HEK293 (cell line): ENCODE results near the gene EFNA2.
A peak's percentile ranks its signal among the peaks of the same experiment; 100 is the strongest.

Experiments
- ATF2 ChIP-seq: fragments of 450-650 bp; formaldehyde crosslinking; IDR thresholded peaks from 2 replicates; pipeline ENCODE4 v1.5.1; 2016; ENCODE audit warnings: missing biosample characterization, missing genetic modification characterization, low read depth
- CTCF ChIP-seq: fragments of 450-650 bp; formaldehyde crosslinking; IDR thresholded peaks from 2 replicates; pipeline ENCODE4 v1.5.1; 2016; ENCODE audit warnings: missing biosample characterization, missing genetic modification characterization
- EGR2 ChIP-seq: fragments of 450-650 bp; formaldehyde crosslinking; IDR thresholded peaks from 2 replicates; pipeline ENCODE4 v1.5.1; 2016; ENCODE audit warnings: low read depth, missing biosample characterization, missing genetic modification characterization
- IKZF3 ChIP-seq: fragments of 450-650 bp; IDR thresholded peaks from 2 replicates; pipeline ENCODE4 v1.5.0; 2018; ENCODE audit warnings: missing biosample characterization, mild to moderate bottlenecking, missing genetic modification characterization, moderate library complexity
- INSM2 ChIP-seq: fragments of 450-650 bp; formaldehyde crosslinking; IDR thresholded peaks from 2 replicates; pipeline ENCODE4 v1.5.1; 2016; ENCODE audit warnings: missing biosample characterization, missing genetic modification characterization
- KLF1 ChIP-seq: fragments of 450-650 bp; formaldehyde crosslinking; IDR thresholded peaks from 2 replicates; pipeline ENCODE4 v1.5.1; 2016; ENCODE audit warnings: missing biosample characterization, missing genetic modification characterization
- OSR2 ChIP-seq: fragments of 450-650 bp; formaldehyde crosslinking; IDR thresholded peaks from 2 replicates; pipeline ENCODE4 v1.5.1; 2016; ENCODE audit warnings: missing biosample characterization, missing genetic modification characterization
- PRDM2 ChIP-seq: fragments of 450-650 bp; formaldehyde crosslinking; IDR thresholded peaks from 2 replicates; pipeline ENCODE4 v1.5.1; 2016; ENCODE audit warnings: missing biosample characterization, missing genetic modification characterization, borderline replicate concordance
- SP2 ChIP-seq: fragments of 450-650 bp; formaldehyde crosslinking; IDR thresholded peaks from 2 replicates; pipeline ENCODE4 v1.5.1; 2016; ENCODE audit warnings: missing biosample characterization, missing genetic modification characterization
- TSHZ1 ChIP-seq: fragments of 450-650 bp; formaldehyde crosslinking; IDR thresholded peaks from 2 replicates; pipeline ENCODE4 v1.5.1; 2016; ENCODE audit warnings: missing biosample characterization, missing genetic modification characterization, borderline replicate concordance
- ZBTB21 ChIP-seq: fragments of 450-650 bp; formaldehyde crosslinking; IDR thresholded peaks from 2 replicates; pipeline ENCODE4 v1.5.1; 2017; ENCODE audit warnings: missing biosample characterization, missing genetic modification characterization
- ZNF10 ChIP-seq: fragments of 450-650 bp; formaldehyde crosslinking; IDR thresholded peaks from 2 replicates; pipeline ENCODE4 v1.5.1; 2017; ENCODE audit warnings: missing biosample characterization, missing genetic modification characterization
- ZNF133 ChIP-seq: fragments of 450-650 bp; formaldehyde crosslinking; IDR thresholded peaks from 2 replicates; pipeline ENCODE4 v1.5.1; 2016; ENCODE audit warnings: missing biosample characterization, missing genetic modification characterization
- ZNF16 ChIP-seq: fragments of 450-650 bp; formaldehyde crosslinking; IDR thresholded peaks from 2 replicates; pipeline ENCODE4 v1.5.1; 2016; ENCODE audit warnings: low read depth, missing biosample characterization, missing genetic modification characterization
- ZNF354C ChIP-seq: fragments of 450-650 bp; formaldehyde crosslinking; IDR thresholded peaks from 2 replicates; pipeline ENCODE4 v1.5.1; 2016; ENCODE audit warnings: missing biosample characterization, missing genetic modification characterization, low read depth, borderline replicate concordance
- ZNF366 ChIP-seq: fragments of 450-650 bp; formaldehyde crosslinking; conservative IDR thresholded peaks from 2 replicates; pipeline ENCODE4 v1.5.1; 2016; ENCODE audit warnings: missing biosample characterization, missing genetic modification characterization
- ZNF398 ChIP-seq: fragments of 450-650 bp; formaldehyde crosslinking; IDR thresholded peaks from 2 replicates; pipeline ENCODE4 v1.5.1; 2017; ENCODE audit warnings: missing biosample characterization, missing genetic modification characterization
- ZNF404 ChIP-seq: fragments of 450-650 bp; formaldehyde crosslinking; IDR thresholded peaks from 2 replicates; pipeline ENCODE4 v1.5.1; 2017; ENCODE audit warnings: missing biosample characterization, missing genetic modification characterization
- ZNF585B ChIP-seq: fragments of 450-650 bp; formaldehyde crosslinking; IDR thresholded peaks from 2 replicates; pipeline ENCODE4 v1.5.1; 2016; ENCODE audit warnings: missing biosample characterization, missing genetic modification characterization
- ZNF596 ChIP-seq: fragments of 450-650 bp; IDR thresholded peaks from 2 replicates; pipeline ENCODE4 v1.5.0; 2018; ENCODE audit warnings: missing biosample characterization, mild to moderate bottlenecking, missing genetic modification characterization, moderate library complexity
- ZNF776 ChIP-seq: fragments of 450-650 bp; formaldehyde crosslinking; IDR thresholded peaks from 2 replicates; pipeline ENCODE4 v1.5.0; 2017; ENCODE audit warnings: missing biosample characterization, missing genetic modification characterization, borderline replicate concordance
- ZNF792 ChIP-seq: fragments of 450-650 bp; formaldehyde crosslinking; IDR thresholded peaks from 2 replicates; pipeline ENCODE4 v1.5.1; 2016; ENCODE audit warnings: missing biosample characterization, missing genetic modification characterization

EFNA2 gene

GRCh38 chr19:1250437-1251260, 35.0 kb upstream of the EFNA2 start (continued):
- no peak for TF ChIP-seq OSR2 (tag by site-specific recombination)
- TF ChIP-seq ZNF792 = no peak
- TF ChIP-seq SP2 = peak; percentile 37; the same call in 1 of the 2 replicates
- TF ChIP-seq ZNF10 (tag by site-specific recombination) = no peak
- no peak for TF ChIP-seq ZNF133
- TF ChIP-seq ATF2 (tag by site-specific recombination) = no peak
- no peak for TF ChIP-seq ZNF585B (tag by site-specific recombination)
- no peak for TF ChIP-seq IKZF3
- no peak for TF ChIP-seq PRDM2 (tag by site-specific recombination)
- no peak for TF ChIP-seq ZBTB21 (tag by site-specific recombination)
- TF ChIP-seq ZNF398 = peak; percentile 98
- TF ChIP-seq KLF1 (tag by site-specific recombination) = no peak
- TF ChIP-seq ZNF16 (tag by site-specific recombination) = no peak
- TF ChIP-seq ZNF776 = no peak
- TF ChIP-seq TSHZ1 (tag by site-specific recombination) = no peak
- no peak; the same call in 1 of the 2 replicates for TF ChIP-seq CTCF (tag by site-specific recombination)
- TF ChIP-seq INSM2 (tag by site-specific recombination) = no peak
- peak; percentile 74 for TF ChIP-seq EGR2 (tag by site-specific recombination)
- TF ChIP-seq ZNF596 = no peak
- TF ChIP-seq ZNF366 (tag by site-specific recombination) = no peak
- TF ChIP-seq ZNF404 (tag by site-specific recombination) = no peak
- no peak for TF ChIP-seq ZNF354C
